C4-2B (cell line): ENCODE data around the gene CTIF.

Experiments
- ZFX ChIP-seq: fragments of 450-650 bp; IDR thresholded peaks from 2 replicates; pipeline ENCODE4 v1.6.1; 2017
- TF ChIP-seq, protein P1 (sequence below): fragments of 450-650 bp; conservative IDR thresholded peaks from 2 replicates; pipeline ENCODE4 v1.5.1; 2017; ENCODE audit warnings: mild to moderate bottlenecking

DNA sequence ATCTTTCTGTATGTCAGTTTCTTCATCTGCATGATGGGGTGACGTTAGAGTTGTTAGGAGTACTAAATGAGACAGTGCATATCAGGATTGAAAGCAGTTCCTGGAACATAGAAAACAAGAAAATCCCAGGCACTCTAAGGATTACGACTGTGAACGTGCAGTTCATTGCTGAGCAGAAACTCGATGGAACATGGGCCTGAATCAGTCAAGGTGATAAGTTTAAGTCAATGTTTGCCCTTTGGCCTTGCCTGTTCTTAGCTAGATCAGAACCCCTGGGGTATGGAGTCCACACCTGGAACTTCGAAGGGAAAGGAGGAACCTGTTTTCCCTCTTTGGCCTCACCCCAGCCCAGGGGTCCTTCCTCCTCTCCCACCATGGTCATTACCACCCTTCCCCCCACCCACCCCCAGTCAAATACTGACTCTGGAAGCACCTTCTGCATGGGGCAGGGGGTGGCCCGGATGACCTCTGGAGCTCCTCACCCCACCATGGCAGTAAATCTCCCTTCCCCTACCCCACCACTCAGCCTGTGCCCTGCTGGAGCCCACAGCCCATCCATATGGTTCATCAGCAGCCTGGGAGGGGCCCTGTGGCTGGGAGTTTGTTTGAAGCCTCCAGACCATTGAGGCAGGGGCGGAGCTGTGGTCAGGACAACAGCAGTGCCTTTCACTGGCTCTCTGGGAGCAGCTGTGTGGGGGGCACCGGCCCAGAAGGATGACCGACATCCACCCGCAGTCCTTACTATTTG, 247.8 kb downstream of the CTIF start:
- TF ChIP-seq, protein P1, sequence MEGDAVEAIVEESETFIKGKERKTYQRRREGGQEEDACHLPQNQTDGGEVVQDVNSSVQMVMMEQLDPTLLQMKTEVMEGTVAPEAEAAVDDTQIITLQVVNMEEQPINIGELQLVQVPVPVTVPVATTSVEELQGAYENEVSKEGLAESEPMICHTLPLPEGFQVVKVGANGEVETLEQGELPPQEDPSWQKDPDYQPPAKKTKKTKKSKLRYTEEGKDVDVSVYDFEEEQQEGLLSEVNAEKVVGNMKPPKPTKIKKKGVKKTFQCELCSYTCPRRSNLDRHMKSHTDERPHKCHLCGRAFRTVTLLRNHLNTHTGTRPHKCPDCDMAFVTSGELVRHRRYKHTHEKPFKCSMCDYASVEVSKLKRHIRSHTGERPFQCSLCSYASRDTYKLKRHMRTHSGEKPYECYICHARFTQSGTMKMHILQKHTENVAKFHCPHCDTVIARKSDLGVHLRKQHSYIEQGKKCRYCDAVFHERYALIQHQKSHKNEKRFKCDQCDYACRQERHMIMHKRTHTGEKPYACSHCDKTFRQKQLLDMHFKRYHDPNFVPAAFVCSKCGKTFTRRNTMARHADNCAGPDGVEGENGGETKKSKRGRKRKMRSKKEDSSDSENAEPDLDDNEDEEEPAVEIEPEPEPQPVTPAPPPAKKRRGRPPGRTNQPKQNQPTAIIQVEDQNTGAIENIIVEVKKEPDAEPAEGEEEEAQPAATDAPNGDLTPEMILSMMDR: no peak
- no peak for TF ChIP-seq ZFX
